Body of pancreas (tissue), 4 donors: ENCODE results near the gene RAI1.

Source experiments
- POLR2A ChIP-seq, 3 donors: fragments of 450-650 bp; IDR thresholded peaks; one replicate each; pipeline ENCODE4 v1.6.1; 2016; ENCODE audit warnings: antibody characterized with exemption in 3 of 3, mild to moderate bottlenecking in 2 of 3
- TF ChIP-seq, protein P1 (sequence below), 7 experiments: fragments of 450-650 bp in 4 of 7; fragments of 200-600 bp in 3 of 7; sonication (generic) in 3 of 7; IDR thresholded peaks; one replicate each; pipeline ENCODE4 v1.5.1; 2016 to 2019; ENCODE audit warnings: antibody characterized with exemption in 7 of 7

GRCh38 chr17:17808706-17809432 is 127.6 kb downstream of the RAI1 start:
- no peak for TF ChIP-seq POLR2A (IDR thresholded peaks at IDR 0.05)
- TF ChIP-seq, protein P1, sequence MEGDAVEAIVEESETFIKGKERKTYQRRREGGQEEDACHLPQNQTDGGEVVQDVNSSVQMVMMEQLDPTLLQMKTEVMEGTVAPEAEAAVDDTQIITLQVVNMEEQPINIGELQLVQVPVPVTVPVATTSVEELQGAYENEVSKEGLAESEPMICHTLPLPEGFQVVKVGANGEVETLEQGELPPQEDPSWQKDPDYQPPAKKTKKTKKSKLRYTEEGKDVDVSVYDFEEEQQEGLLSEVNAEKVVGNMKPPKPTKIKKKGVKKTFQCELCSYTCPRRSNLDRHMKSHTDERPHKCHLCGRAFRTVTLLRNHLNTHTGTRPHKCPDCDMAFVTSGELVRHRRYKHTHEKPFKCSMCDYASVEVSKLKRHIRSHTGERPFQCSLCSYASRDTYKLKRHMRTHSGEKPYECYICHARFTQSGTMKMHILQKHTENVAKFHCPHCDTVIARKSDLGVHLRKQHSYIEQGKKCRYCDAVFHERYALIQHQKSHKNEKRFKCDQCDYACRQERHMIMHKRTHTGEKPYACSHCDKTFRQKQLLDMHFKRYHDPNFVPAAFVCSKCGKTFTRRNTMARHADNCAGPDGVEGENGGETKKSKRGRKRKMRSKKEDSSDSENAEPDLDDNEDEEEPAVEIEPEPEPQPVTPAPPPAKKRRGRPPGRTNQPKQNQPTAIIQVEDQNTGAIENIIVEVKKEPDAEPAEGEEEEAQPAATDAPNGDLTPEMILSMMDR (IDR thresholded peaks at IDR 0.05) = no peak
